PFSK-1 (cell line): ENCODE measurements around the gene WRAP73.

Experiments used
- FOXP2 ChIP-seq: optimal IDR thresholded peaks from 2 replicates; pipeline ENCODE3; 2011; ENCODE audit warnings: borderline replicate concordance, control low read depth, inconsistent platforms; ENCODE audit not compliant: insufficient read depth; ENCODE audit errors: extremely low read length, extremely low read depth
- POLR2AphosphoS5 ChIP-seq: IDR thresholded peaks from 2 replicates; pipeline ENCODE4 v1.6.1; 2012; ENCODE audit warnings: low read depth, mild to moderate bottlenecking, control low read depth, low read length, moderate library complexity
- SIN3A ChIP-seq: IDR thresholded peaks from 2 replicates; pipeline ENCODE4 v1.6.1; 2012; ENCODE audit warnings: mild to moderate bottlenecking, low read length, moderate library complexity, borderline replicate concordance; ENCODE audit not compliant: insufficient read depth
- TAF1 ChIP-seq: IDR thresholded peaks from 2 replicates; pipeline ENCODE4 v1.6.1; 2012; ENCODE audit warnings: low read length, control low read depth, borderline replicate concordance; ENCODE audit not compliant: insufficient read depth
- TF ChIP-seq, protein P1 (sequence below), 2 experiments: IDR thresholded peaks; 2 replicates each; pipeline versions ENCODE4 v1.6.1 to v1.8.0; 2011 to 2012; ENCODE audit warnings: low read depth in 2 of 2, low read length in 2 of 2, control low read depth in 1 of 2, inconsistent platforms in 1 of 2, mild to moderate bottlenecking in 1 of 2, moderate library complexity in 1 of 2; ENCODE audit not compliant: insufficient read depth in 1 of 2

Gene WRAP73

DNA sequence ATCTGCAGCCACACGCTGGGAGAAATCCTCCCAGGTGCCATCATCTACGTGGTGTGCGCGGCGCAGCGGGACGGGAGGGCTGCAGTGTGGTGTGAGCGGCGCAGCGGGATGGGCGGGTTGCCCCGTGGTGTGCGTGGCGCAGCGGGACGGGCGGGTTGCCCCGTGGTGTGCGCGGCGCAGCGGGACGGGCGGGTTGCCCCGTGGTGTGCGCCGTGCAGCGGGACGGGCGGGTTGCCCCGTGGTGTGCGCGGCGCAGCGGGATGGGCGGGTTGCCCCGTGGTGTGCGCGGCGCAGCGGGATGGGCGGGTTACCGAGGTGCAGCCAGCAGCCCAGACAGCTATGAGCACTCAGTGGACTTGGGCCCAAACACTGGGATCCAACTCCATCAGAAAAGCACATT, 4.7 kb downstream of the WRAP73 start:
- TF ChIP-seq POLR2AphosphoS5 (no peak), TAF1 (no peak), FOXP2 (no peak), SIN3A (no peak)
- TF ChIP-seq, protein P1, sequence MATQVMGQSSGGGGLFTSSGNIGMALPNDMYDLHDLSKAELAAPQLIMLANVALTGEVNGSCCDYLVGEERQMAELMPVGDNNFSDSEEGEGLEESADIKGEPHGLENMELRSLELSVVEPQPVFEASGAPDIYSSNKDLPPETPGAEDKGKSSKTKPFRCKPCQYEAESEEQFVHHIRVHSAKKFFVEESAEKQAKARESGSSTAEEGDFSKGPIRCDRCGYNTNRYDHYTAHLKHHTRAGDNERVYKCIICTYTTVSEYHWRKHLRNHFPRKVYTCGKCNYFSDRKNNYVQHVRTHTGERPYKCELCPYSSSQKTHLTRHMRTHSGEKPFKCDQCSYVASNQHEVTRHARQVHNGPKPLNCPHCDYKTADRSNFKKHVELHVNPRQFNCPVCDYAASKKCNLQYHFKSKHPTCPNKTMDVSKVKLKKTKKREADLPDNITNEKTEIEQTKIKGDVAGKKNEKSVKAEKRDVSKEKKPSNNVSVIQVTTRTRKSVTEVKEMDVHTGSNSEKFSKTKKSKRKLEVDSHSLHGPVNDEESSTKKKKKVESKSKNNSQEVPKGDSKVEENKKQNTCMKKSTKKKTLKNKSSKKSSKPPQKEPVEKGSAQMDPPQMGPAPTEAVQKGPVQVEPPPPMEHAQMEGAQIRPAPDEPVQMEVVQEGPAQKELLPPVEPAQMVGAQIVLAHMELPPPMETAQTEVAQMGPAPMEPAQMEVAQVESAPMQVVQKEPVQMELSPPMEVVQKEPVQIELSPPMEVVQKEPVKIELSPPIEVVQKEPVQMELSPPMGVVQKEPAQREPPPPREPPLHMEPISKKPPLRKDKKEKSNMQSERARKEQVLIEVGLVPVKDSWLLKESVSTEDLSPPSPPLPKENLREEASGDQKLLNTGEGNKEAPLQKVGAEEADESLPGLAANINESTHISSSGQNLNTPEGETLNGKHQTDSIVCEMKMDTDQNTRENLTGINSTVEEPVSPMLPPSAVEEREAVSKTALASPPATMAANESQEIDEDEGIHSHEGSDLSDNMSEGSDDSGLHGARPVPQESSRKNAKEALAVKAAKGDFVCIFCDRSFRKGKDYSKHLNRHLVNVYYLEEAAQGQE (IDR thresholded peaks at IDR 0.05; ENCODE audit: insufficient read depth in 1 of 2, low read depth in 2 of 2, low read length in 2 of 2) = no peak

DNA sequence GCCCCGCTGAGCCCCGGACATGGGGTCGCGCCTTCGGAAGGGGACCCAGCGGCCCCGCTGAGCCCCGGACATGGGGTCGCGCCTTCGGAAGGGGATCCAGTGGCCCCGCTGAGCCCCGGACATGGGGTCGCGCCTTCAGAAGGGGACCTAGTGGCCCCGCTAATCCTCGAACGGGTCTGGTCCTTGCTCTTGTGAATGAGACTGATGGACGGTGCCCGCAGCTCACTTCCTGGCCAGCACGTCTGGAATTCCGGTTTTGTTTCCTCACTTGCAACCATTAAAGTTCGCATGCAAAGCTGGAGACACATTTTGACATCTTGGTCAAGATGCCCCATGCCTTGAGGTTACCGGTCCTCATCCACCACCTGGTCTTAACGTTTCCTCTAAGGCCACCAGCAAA, 5.6 kb downstream of the WRAP73 start:
- TF ChIP-seq FOXP2 = no peak
- TF ChIP-seq TAF1 = no peak
- no peak for TF ChIP-seq SIN3A
- TF ChIP-seq POLR2AphosphoS5 = no peak
- TF ChIP-seq, protein P1 (IDR thresholded peaks at IDR 0.05; ENCODE audit: insufficient read depth in 1 of 2, low read depth in 2 of 2, low read length in 2 of 2) = no peak

DNA sequence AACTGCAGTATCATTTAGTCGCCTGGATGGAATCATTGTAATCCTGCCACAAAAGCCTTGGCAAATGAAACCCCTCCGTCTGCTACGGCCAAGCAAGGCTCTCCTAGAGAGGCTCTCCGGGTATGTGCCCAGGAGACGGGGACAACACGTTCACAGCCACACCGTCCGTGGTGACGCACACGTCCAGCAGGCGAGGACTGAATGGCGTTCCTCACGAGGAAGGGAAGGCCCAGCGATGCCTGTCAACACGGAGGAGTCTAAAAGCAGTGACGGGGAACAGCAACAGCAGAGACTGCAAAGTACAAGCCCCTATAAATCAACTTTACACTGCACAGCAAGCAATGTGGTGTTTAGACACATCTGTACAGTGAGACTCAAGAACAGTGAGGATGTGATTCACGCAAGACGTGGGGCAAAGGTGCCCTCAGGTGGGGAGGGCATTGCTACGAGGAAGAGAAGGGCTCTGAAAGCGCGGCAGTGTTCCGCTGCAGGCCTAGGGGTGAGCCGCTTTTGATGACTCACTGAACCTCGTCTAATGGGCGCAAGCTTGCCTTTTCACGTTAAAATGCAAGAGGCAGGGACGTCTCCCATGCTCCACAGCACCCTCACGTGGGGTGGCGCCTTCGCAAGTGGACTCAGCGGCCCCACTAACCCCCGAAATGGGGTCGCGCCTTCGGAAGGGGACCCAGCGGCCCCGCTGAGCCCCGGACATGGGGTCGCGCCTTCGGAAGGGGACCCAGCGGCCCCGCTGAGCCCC, 6.8 kb downstream of the WRAP73 start:
- TF ChIP-seq POLR2AphosphoS5 (no peak), SIN3A (no peak), FOXP2 (no peak), TAF1 (no peak)
- TF ChIP-seq, protein P1 (IDR thresholded peaks at IDR 0.05; ENCODE audit: insufficient read depth in 1 of 2, low read depth in 2 of 2, low read length in 2 of 2) = no peak

DNA sequence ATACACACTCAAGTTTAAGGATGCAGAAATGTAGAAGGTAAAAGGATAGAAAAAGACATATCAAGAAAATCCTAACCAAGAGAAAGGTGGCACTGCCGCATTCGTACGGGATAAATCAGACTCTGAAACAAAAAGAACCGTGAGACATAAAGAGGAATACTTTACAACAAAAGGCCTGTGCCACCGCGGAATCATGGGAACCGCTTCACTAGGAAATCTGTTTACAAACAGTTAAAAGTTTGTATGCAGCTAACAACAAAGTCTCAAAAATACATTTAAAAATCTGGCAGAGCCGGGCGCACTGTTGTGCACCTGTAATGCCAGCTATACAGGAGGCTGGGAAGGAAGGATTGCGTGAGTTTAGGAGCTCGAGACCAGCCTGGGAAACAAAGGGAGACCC, 8.1 kb downstream of the WRAP73 start:
- TF ChIP-seq, protein P1 (IDR thresholded peaks at IDR 0.05; ENCODE audit: insufficient read depth in 1 of 2, low read depth in 2 of 2, low read length in 2 of 2) = no peak
- TF ChIP-seq SIN3A = no peak
- no peak for TF ChIP-seq FOXP2
- TF ChIP-seq TAF1 = no peak
- no peak for TF ChIP-seq POLR2AphosphoS5
